ENCODE data around the gene MPRIP.

The MPRIP gene

DNA sequence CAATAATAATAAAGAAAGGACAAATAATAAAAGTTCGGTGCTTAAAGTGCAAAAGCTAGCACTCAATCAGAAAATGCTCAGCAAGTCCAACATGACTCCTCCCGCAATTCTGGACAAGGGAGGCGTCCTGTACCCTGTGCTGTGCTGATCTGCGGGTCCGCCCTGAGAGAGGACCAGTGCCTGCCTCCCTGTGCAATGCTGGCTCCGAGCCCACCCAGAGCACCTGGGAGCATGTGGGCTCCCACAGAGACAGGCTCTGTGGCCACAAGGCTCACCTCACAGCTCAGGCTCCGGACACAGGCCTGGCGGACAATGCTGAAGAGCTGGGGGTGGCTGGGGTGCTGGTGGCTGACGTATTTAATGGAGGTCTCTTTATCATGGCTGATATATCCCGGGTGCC is 183.6 kb downstream of the MPRIP start:
- DNase-seq (ENCODE audit: extremely low spot score) = no peak
- POLR2A ChIA-PET = no interaction called here
- TF ChIP-seq, protein P1, sequence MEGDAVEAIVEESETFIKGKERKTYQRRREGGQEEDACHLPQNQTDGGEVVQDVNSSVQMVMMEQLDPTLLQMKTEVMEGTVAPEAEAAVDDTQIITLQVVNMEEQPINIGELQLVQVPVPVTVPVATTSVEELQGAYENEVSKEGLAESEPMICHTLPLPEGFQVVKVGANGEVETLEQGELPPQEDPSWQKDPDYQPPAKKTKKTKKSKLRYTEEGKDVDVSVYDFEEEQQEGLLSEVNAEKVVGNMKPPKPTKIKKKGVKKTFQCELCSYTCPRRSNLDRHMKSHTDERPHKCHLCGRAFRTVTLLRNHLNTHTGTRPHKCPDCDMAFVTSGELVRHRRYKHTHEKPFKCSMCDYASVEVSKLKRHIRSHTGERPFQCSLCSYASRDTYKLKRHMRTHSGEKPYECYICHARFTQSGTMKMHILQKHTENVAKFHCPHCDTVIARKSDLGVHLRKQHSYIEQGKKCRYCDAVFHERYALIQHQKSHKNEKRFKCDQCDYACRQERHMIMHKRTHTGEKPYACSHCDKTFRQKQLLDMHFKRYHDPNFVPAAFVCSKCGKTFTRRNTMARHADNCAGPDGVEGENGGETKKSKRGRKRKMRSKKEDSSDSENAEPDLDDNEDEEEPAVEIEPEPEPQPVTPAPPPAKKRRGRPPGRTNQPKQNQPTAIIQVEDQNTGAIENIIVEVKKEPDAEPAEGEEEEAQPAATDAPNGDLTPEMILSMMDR (IDR thresholded peaks at IDR 0.05; ENCODE audit: control extremely low read depth, extremely low read depth, low read depth, missing control alignments) = no peak
- CTCF ChIA-PET = interaction anchor here (1.5 kb wide), 1 partner anchor 16 kb away, joined by 3 read pairs; no protein-coding TSS in a partner anchor

DNA sequence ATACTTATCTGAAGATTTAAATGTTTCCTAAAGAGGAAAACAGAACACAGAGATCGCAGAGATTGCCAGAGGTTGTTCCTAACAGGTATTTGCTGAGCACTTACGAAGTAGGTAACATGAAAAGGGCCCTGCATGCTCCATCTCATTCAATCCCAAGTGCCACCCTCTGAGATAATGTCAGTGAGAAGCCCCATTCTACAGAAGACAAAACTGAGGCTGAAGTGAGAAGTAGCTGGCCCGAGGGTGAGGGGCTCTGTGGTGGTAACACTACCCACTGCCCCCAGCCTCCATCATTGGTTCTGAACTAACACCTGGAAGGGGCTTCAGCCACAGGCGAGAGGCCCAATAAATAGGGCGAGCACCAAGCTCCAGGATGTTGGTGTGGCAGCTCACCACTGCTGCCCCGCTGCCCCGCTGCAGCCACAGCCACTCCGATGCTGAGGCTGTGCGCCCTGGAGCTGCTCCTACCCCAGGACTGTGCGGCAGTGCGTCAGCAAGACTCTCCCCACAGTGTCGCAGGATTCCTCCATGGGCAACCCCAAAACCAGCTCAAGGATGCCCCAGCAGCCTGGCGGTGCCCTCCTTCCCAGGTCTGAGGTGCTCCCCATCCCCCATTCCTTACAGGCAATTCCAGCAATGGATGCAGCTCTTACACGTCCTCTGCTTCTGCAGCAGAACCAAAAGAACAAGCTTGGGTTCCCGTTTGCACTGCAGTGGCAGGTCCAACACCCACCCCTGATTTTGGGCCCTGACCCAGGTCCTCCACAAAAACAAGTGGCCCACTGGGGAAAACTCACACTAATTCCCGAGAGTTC is 184.4 kb downstream of the MPRIP start:
- CTCF ChIA-PET = interaction anchor here (0.9 to 1.5 kb wide), 2 partner anchors 10 to 17 kb away, joined by 3 read pairs; partner anchors contain the start of gene FLCN
- no peak for DNase-seq (ENCODE audit: extremely low spot score)
- POLR2A ChIA-PET = no interaction called here
- TF ChIP-seq, protein P1 (IDR thresholded peaks at IDR 0.05; ENCODE audit: control extremely low read depth, extremely low read depth, low read depth, missing control alignments) = no peak

DNA sequence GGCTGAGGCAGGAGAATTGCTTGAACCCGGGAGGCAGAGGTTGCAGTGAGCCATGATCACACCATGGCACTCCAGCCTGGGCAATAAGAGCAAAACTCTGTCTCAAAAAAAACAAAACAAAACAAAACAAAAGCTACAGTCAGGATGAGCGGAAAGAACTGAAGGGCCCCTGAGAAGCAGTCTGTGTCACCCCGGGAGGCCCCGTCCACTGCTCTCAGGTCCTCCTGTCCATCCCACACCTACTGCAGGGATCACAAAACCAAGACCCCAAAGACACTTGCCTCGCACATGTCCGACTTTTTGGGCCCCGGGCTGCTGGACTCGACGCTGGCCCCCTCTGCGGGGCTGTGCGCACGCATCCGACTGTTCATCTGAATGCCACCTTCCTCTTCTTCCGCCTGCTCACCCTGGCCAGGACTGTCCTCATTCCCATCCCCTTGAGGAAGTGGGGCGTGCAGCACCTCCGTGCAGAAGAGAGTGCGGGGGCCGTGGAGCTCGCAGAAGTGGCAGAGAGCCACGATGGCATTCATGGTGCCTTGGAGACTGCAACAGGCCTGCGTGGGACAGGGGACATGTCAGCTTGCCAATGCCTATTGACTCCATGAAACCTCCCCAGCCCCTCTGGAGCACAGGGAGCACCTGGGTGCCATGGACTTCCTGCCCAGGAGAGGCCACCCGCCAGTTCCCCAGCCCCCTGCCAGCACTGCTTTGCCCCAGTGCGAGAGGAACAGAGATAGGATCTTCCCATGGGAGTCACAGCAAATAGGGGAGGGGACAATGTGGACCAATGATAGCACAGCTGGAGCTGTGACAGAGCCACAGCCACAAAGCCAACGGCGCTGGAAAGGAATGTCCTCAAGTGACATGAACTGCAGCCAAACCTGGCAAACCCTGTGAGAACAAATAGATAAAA is 185.6 kb downstream of the MPRIP start:
- ChIA-PET POLR2A (no interaction called here), CTCF (no interaction called here)
- DNase-seq (ENCODE audit: extremely low spot score) = no peak
- TF ChIP-seq, protein P1 (IDR thresholded peaks at IDR 0.05; ENCODE audit: control extremely low read depth, extremely low read depth, low read depth, missing control alignments) = no peak

DNA sequence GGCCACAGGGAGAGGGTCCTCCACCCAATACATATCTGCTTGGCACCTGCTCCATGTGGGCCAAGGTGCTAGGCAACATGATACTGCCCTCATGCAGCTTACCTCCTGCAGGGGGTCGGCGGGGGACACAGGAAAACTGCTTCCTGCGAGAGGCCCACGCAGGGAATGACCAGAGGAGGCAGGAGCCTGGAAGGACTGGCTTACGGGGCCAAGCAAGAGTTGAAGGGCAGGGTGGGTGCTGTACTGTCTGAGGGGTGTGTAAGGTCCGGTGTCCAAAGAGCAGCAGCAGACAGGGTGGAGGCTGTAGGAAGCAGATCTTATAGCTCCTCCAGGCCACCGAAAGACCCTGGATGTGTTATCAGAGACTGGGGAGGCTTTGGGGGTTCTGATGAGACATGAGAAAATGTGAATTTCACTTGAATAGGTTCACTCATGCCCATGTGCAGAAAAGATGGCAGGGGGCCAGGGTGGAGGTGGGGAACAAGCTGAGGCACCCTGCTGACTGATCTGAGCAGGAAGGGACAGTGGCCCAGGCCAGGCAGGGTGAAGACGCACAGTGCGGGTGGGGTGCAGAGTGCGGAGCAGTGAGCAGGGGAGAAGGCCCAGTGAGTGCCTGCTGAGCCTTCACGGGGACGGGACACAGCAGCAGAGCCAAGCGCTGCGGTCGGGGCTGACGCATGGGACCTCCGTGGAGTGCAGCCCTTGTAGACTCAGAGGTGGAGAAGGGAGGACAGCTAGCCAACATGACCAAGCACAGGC is 186.4 kb downstream of the MPRIP start:
- ChIA-PET POLR2A (interaction anchor here (0.7 kb wide), 1 partner anchor 20 kb away, joined by 5 read pairs; no protein-coding TSS in a partner anchor), CTCF (interaction anchor here (1.0 kb wide), 1 partner anchor 55 kb away, joined by 3 read pairs; no protein-coding TSS in a partner anchor)
- no peak for DNase-seq (ENCODE audit: extremely low spot score)
- TF ChIP-seq, protein P1 (IDR thresholded peaks at IDR 0.05; ENCODE audit: control extremely low read depth, extremely low read depth, low read depth, missing control alignments) = no peak

DNA sequence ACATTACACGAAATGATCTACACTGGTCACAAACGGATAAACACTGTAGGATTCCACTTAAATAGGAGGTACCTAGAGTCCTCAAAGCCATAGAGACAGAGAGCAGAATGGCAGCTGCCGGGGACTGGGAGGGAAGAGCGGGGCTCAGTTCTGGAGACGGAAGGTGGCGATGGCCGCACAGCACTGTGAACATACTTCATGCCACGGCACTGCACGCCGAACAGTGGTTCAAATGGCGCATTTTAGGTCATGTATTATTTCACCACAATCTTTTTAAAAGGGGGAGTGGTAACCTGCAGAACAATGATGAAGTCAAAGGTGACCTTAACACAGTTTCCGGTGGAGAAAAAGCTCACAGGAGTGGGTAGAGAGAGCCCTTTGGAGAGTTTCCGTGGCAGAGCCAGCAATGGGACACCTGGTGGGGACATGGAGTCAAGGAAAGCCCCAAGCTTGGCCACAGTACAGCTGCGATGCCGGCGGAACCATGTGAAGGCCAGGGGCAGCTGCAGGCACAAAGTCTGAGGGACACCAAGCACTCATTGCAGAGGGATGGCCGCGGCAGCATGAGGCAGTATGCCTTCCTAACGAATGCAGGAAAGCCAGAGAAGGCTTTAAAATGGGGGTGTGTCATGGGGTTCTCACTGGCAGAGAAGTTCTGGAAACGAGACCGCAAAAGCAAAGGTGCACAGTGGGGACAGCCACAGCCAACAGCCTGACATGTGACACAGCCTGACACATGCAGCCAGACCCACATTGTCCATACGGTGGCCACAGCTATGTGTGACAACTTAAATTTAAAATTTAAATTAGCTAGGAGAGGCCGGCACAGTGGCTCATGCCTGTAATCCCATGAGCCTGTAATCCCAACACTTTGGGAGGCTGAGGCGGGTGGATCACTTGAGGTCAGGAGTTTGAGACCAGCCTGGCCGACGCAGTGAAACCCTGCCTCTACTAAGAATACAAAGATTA is 187.4 kb downstream of the MPRIP start:
- ChIA-PET POLR2A (no interaction called here), CTCF (interaction anchor here (1.0 kb wide), 2 partner anchors 48 to 54 kb away, joined by 3 read pairs; no protein-coding TSS in a partner anchor)
- no peak for DNase-seq (ENCODE audit: extremely low spot score)
- TF ChIP-seq, protein P1 (IDR thresholded peaks at IDR 0.05; ENCODE audit: control extremely low read depth, extremely low read depth, low read depth, missing control alignments) = no peak
